HCT116 (cell line): Measurements from ENCODE around the gene COL4A3. TPM values are rescaled to one million over a fixed set of nuclear protein-coding genes. Genes with fewer than 3 reads are reported as not detected.

Experiments
- ATAC-seq: fragments of 200-7000 bp; cut with Tn5 transposase; 2 replicates; pipeline ENCODE4 v1.9.1; 2020; ENCODE audit warnings: mild to moderate bottlenecking, moderate library complexity
- BruUV-seq: library from RNA; stranded (reverse); fragments of 400-500 nt; replicated peaks from 2 replicates; lab custom pipeline; 2021; lab: Mats Ljungman, UMichigan
- CTCF ChIA-PET: fragments of 300-600 bp; sonication (Branson Sonifier 250); formaldehyde crosslinking; loops from one replicate; lab custom pipeline; 2021; ENCODE audit warnings: antibody characterized with exemption; lab: Charles Lee
- POLR2A ChIA-PET: fragments of 300-600, 350-600 bp; sonication (Branson Sonifier 250); formaldehyde crosslinking; loops from one replicate; lab custom pipeline; 2021; ENCODE audit warnings: antibody characterized with exemption; lab: Charles Lee
- RAD21 ChIA-PET, 2 experiments: fragments of 300-600 bp; sonication (Branson Sonifier 250); formaldehyde crosslinking; loops; one replicate each; lab custom pipeline; 2023; ENCODE audit warnings: low total read pairs in 2 of 2; ENCODE audit not compliant: uncharacterized antibody in 2 of 2, unreplicated experiment in 2 of 2, low non-redundant PET in 1 of 2; lab: Charles Lee
- DNase-seq: peaks from one replicate; pipeline ENCODE4 v3.0.0-alpha.2; 2010; ENCODE audit warnings: low read depth, low spot score
- H2AFZ ChIP-seq: fragments of 200-600 bp; shearing (Covaris generic), sonication (generic); 2 replicates; pipeline ENCODE4 v1.6.1; 2017; ENCODE audit warnings: low read depth, mixed run types, mixed read lengths, antibody characterized with exemption, low read length; ENCODE audit not compliant: poor library complexity, severe bottlenecking
- H3K27ac ChIP-seq: 2 replicates; pipeline ENCODE4 v1.5.1; 2012; ENCODE audit warnings: low read depth, low read length
- H3K27me3 ChIP-seq: fragments of 200-600 bp; sonication (generic); 2 replicates; pipeline ENCODE4 v1.6.1; 2016; ENCODE audit warnings: mixed run types, low read length, mixed read lengths; ENCODE audit not compliant: insufficient read depth
- H3K36me3 ChIP-seq, 2 experiments: fragments of 200-500 bp in 1 of 2; fragments of 200-600 bp in 1 of 2; sonication (Bioruptor generic) in 1 of 2; sonication (generic) in 1 of 2; 2 replicates each; pipeline versions ENCODE4 v1.5.1 to v1.6.1; 2014 to 2016; ENCODE audit warnings: low read length in 2 of 2, inconsistent platforms in 1 of 2, mixed read lengths in 1 of 2, mixed run types in 1 of 2; ENCODE audit not compliant: insufficient read depth in 2 of 2, control insufficient read depth in 1 of 2
- H3K4me1 ChIP-seq, 2 experiments: fragments of 200-600 bp in 1 of 2; sonication (generic) in 1 of 2; 2 replicates each; pipeline versions ENCODE4 v1.5.1 to v1.6.1; 2012 to 2017; ENCODE audit warnings: low read length in 2 of 2, inconsistent platforms in 1 of 2, mild to moderate bottlenecking in 1 of 2, mixed read lengths in 1 of 2, mixed run types in 1 of 2, moderate library complexity in 1 of 2; ENCODE audit not compliant: insufficient read depth in 2 of 2, control insufficient read depth in 1 of 2
- H3K4me2 ChIP-seq: fragments of 200-600 bp; sonication (generic); 2 replicates; pipeline ENCODE4 v1.6.1; 2017; ENCODE audit warnings: mixed run types, low read length, mixed read lengths
- H3K4me3 ChIP-seq, 2 experiments: fragments of 200-600 bp in 1 of 2; sonication (generic) in 1 of 2; replicated peaks in 1 of 2; 2 replicates each; pipeline ENCODE4 v1.5.1; 2011 to 2016; ENCODE audit warnings: low read length in 2 of 2, control low read depth in 1 of 2, low read depth in 1 of 2, mild to moderate bottlenecking in 1 of 2, mixed read lengths in 1 of 2, mixed run types in 1 of 2
- H3K79me2 ChIP-seq: fragments of 200-600 bp; sonication (generic); 2 replicates; pipeline ENCODE4 v1.6.1; 2017; ENCODE audit warnings: mild to moderate bottlenecking, mixed run types, low read length, moderate library complexity, mixed read lengths; ENCODE audit not compliant: insufficient read depth
- H3K9ac ChIP-seq: fragments of 200-600 bp; sonication (generic); 2 replicates; pipeline ENCODE4 v1.6.1; 2016; ENCODE audit warnings: low read length, mixed read lengths
- H3K9me2 ChIP-seq: fragments of 200-600 bp; sonication (generic), shearing (Covaris generic); 2 replicates; pipeline ENCODE4 v1.6.1; 2017; ENCODE audit warnings: mixed run types, mild to moderate bottlenecking, moderate library complexity; ENCODE audit not compliant: insufficient read depth
- H3K9me3 ChIP-seq, 2 experiments: fragments of 200-500 bp in 1 of 2; fragments of 200-600 bp in 1 of 2; sonication (Bioruptor generic) in 1 of 2; sonication (generic) in 1 of 2; 2 replicates each; pipeline ENCODE4 v1.6.1; 2014 to 2017; ENCODE audit warnings: low read length in 2 of 2, mixed read lengths in 2 of 2, inconsistent platforms in 1 of 2, low read depth in 1 of 2, mild to moderate bottlenecking in 1 of 2, mixed run types in 1 of 2, moderate library complexity in 1 of 2; ENCODE audit not compliant: control insufficient read depth in 1 of 2, insufficient read depth in 1 of 2
- H4K20me1 ChIP-seq: fragments of 200-600 bp; sonication (generic), shearing (Covaris generic); 2 replicates; pipeline ENCODE4 v1.6.1; 2017; ENCODE audit warnings: mixed run types, mild to moderate bottlenecking, moderate library complexity; ENCODE audit not compliant: insufficient read depth
- CBX3 ChIP-seq: IDR thresholded peaks from 2 replicates; pipeline ENCODE4 v1.6.1; 2012; ENCODE audit warnings: low read depth
- EGR1 ChIP-seq: IDR thresholded peaks from 2 replicates; pipeline ENCODE4 v1.6.1; 2012; ENCODE audit warnings: low read depth
- FOSL1 ChIP-seq: IDR thresholded peaks from 2 replicates; pipeline ENCODE4 v1.6.1; 2012; ENCODE audit warnings: low read depth
- POLR2AphosphoS5 ChIP-seq: IDR thresholded peaks from 2 replicates; pipeline ENCODE4 v1.6.1; 2011; ENCODE audit warnings: mild to moderate bottlenecking, low read depth, low read length, moderate library complexity
- SP1 ChIP-seq: IDR thresholded peaks from 2 replicates; pipeline ENCODE4 v1.6.1; 2012; ENCODE audit warnings: low read depth
- SRF ChIP-seq: IDR thresholded peaks from 2 replicates; pipeline ENCODE4 v1.6.1; 2012; ENCODE audit warnings: low read depth
- YY1 ChIP-seq: IDR thresholded peaks from 2 replicates; pipeline ENCODE4 v1.6.1; 2011; ENCODE audit warnings: low read length, low read depth, moderate library complexity, mild to moderate bottlenecking; ENCODE audit not compliant: insufficient replicate concordance; ENCODE audit errors: extremely low read depth
- ZBTB33 ChIP-seq: IDR thresholded peaks from 2 replicates; pipeline ENCODE4 v1.6.1; 2011; ENCODE audit warnings: mild to moderate bottlenecking, low read length, moderate library complexity; ENCODE audit not compliant: insufficient replicate concordance; ENCODE audit errors: extremely low read depth
- ZNF274 ChIP-seq: fragments of 200-500 bp; sonication (Bioruptor generic); IDR thresholded peaks from 2 replicates; pipeline ENCODE4 v1.6.1; 2014; ENCODE audit warnings: mild to moderate bottlenecking, low read depth, low read length, inconsistent platforms
- intact Hi-C: fragments of 100-400 bp; cut with micrococcal nuclease; formaldehyde crosslinking; loops from 2 replicates; pipeline ENCODE4 v1.10.0; 2022
- total RNA-seq: library from RNA; stranded (reverse); gene quantifications from one replicate; pipeline ENCODE4 v1.2.1, GENCODE V29; 2021; ENCODE audit not compliant: unreplicated experiment

Gene COL4A3
- total RNA-seq, 1 experiment from 2014 or later: 4.9 TPM

GRCh38 chr2:227130636-227131035 lies 33.8 kb upstream of the COL4A3 start:
- no peak overlapping the region for H3K9ac ChIP-seq
- BruUV-seq: no TSS peak
- H3K9me2 ChIP-seq: no peaks in the 10 kb centered on the region
- H3K9me3 ChIP-seq: no peaks in the 10 kb centered on the region
- no peak for TF ChIP-seq SRF
- no peak for TF ChIP-seq ZNF274
- TF ChIP-seq POLR2AphosphoS5: no peak
- TF ChIP-seq SP1: no peak
- TF ChIP-seq ZBTB33: no peak
- no peak for TF ChIP-seq FOSL1
- no peak for TF ChIP-seq CBX3
- TF ChIP-seq EGR1: no peak
- no peak for TF ChIP-seq YY1
- DNase-seq (no peak), ATAC-seq (no peak)
- RAD21 ChIA-PET: interaction anchor here (1.0 kb wide), 2 partner anchors 108 kb away, joined by 3 to 4 read pairs; no protein-coding TSS in a partner anchor
- CTCF ChIA-PET: interaction anchor here (2.3 to 5.6 kb wide), 2 partner anchors 107 to 635 kb away, joined by 11 to 75 read pairs; no protein-coding TSS in a partner anchor
- H3K4me1 ChIP-seq: no peaks in the 10 kb centered on the region
- H2AFZ ChIP-seq: no peak overlapping the region
- H3K4me2 ChIP-seq: no peak overlapping the region
- POLR2A ChIA-PET: interaction anchor here (1.0 kb wide), 1 partner anchor 103 kb away, joined by 3 read pairs; no protein-coding TSS in a partner anchor
- no peak overlapping the region for H3K27ac ChIP-seq
- H4K20me1 ChIP-seq: no peaks in the 10 kb centered on the region
- no peak overlapping the region for H3K4me3 ChIP-seq
- no peaks in the 10 kb centered on the region for H3K27me3 ChIP-seq
- H3K79me2 ChIP-seq: no peaks in the 10 kb centered on the region
- H3K36me3 ChIP-seq: no peaks in the 10 kb centered on the region
- intact Hi-C loops: loop anchor here (1.0 to 10.0 kb wide), 3 partner anchors 108 to 636 kb away; no protein-coding TSS in a partner anchor
